Endodermal cell (in vitro differentiated cells): ENCODE results near the gene DHX29. TPM values are rescaled to one million over a fixed set of nuclear protein-coding genes. Genes with fewer than 3 reads are reported as not detected.

Experiments used
- DNase-seq: peaks from one replicate; pipeline ENCODE4 v3.0.0-alpha.2; 2017
- H3K27ac ChIP-seq: 2 replicates; pipeline ENCODE4 v1.5.1; 2013; ENCODE audit warnings: mild to moderate bottlenecking, low read depth, low read length, moderate library complexity
- H3K27me3 ChIP-seq: 2 replicates; pipeline ENCODE4 v1.6.1; 2013; ENCODE audit warnings: mild to moderate bottlenecking, low read length, moderate library complexity; ENCODE audit not compliant: insufficient read depth, control insufficient read depth, poor library complexity, severe bottlenecking
- H3K36me3 ChIP-seq: 2 replicates; pipeline ENCODE4 v1.7.0; 2013; ENCODE audit warnings: mild to moderate bottlenecking, low read length, moderate library complexity; ENCODE audit not compliant: control insufficient read depth, insufficient read depth
- H3K4me1 ChIP-seq: one replicate; pipeline ENCODE4 v1.7.0; 2013; ENCODE audit warnings: low read length; ENCODE audit not compliant: control insufficient read depth, insufficient read depth
- H3K4me3 ChIP-seq: 2 replicates; pipeline ENCODE4 v1.5.1; 2013; ENCODE audit warnings: mild to moderate bottlenecking, low read length, moderate library complexity
- H3K9ac ChIP-seq: 2 replicates; pipeline ENCODE4 v1.6.1; 2013; ENCODE audit warnings: mild to moderate bottlenecking, low read length, moderate library complexity; ENCODE audit not compliant: poor library complexity, severe bottlenecking; ENCODE audit errors: extremely low read depth
- H3K9me3 ChIP-seq: 2 replicates; pipeline ENCODE4 v1.6.1; 2013; ENCODE audit warnings: mild to moderate bottlenecking, low read length, moderate library complexity; ENCODE audit not compliant: control insufficient read depth
- H3K27ac Mint-ChIP-seq: 2 replicates; pipeline ENCODE4 v1.8.0; 2020; ENCODE audit warnings: mixed read lengths
- H3K27me3 Mint-ChIP-seq: 2 replicates; pipeline ENCODE4 v1.8.0; 2021; ENCODE audit warnings: mild to moderate bottlenecking, mixed read lengths; ENCODE audit not compliant: insufficient read depth
- H3K36me3 Mint-ChIP-seq: 2 replicates; pipeline ENCODE4 v1.8.0; 2020; ENCODE audit warnings: low read depth, mixed read lengths
- H3K4me1 Mint-ChIP-seq: 2 replicates; pipeline ENCODE4 v1.8.0; 2020; ENCODE audit warnings: mixed read lengths
- H3K4me3 Mint-ChIP-seq: 2 replicates; pipeline ENCODE4 v1.8.0; 2020; ENCODE audit warnings: mild to moderate bottlenecking, moderate library complexity, mixed read lengths
- H3K9me3 Mint-ChIP-seq: 2 replicates; pipeline ENCODE4 v1.8.0; 2020; ENCODE audit warnings: mild to moderate bottlenecking, mixed read lengths
- WGBS, 2 experiments: methylation state at CpG; one replicate each; pipeline versions ENCODE4 v1.1.5 to v1.1.7; 2013; ENCODE audit warnings: missing lambda C conversion rate in 2 of 2, mixed read lengths in 1 of 2; ENCODE audit not compliant: insufficient coverage in 1 of 2, insufficient read length in 1 of 2; 5-methylcytosine and 5-hydroxymethylcytosine counted together
- total RNA-seq, 2 donors: library from RNA; stranded (reverse); fragmentation: NEBNext Ultra II Directional in 1 of 2; extraction: Animal tissue kit (Norgen Biotek cat#: 25700) in 1 of 2; gene quantifications; 2 replicates in 1 of 2; 3 replicates in 1 of 2; pipeline ENCODE4 v1.2.1, GENCODE V29; 2021
- TF ChIP-seq, protein P1 (sequence below): fragments of 200-600 bp; sonication (generic); conservative IDR thresholded peaks from 2 replicates; pipeline ENCODE4 v1.5.0; 2021; ENCODE audit warnings: antibody characterized with exemption, mild to moderate bottlenecking

DHX29 gene
- total RNA-seq, 2 donors from 2014 or later: 27.9 to 29.0 TPM

DNA sequence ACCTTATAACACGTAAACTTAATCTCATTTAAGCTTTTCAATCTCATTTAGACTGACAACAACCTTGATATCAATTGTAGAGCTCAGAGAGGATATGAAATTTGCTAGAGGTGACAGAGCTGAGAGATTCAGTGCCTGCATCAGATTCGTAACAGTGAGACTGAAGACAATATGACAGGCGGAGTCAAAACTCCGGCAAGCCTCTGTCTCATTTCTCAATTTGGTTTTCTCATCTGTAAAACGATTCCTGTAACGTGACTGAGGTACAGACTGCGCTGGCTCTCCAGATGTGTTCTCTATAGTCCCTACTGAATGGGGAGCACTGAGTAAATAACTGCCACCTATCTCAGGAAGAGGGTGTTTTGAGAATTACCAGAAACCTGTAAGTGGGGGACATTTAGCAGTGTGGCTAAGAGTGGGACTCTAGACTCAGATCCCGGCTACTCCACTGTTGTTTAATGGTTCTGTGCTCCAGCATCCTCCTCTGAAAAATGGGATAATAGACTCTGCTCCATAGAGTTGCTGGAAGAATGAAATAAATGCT, 77.3 kb downstream of the DHX29 start:
- H3K27ac ChIP-seq: no peak overlapping the region
- no peak overlapping the region for H3K4me3 ChIP-seq
- H3K4me3 Mint-ChIP-seq: no peak overlapping the region
- H3K36me3 ChIP-seq: no peaks in the 10 kb centered on the region
- H3K9me3 Mint-ChIP-seq: no peaks in the 10 kb centered on the region
- DNase-seq: no peak
- H3K36me3 Mint-ChIP-seq: no peaks in the 10 kb centered on the region
- WGBS, 2 experiments: 53 to 58% methylated on average over 8 of the region's 8 CpGs
- no peak overlapping the region for H3K27ac Mint-ChIP-seq
- peaks cover 86% of the 10 kb centered on the region for H3K27me3 Mint-ChIP-seq
- H3K4me1 Mint-ChIP-seq: peaks cover 7% of the 10 kb centered on the region
- no peak overlapping the region for H3K9ac ChIP-seq
- peaks cover 99% of the 10 kb centered on the region for H3K27me3 ChIP-seq
- no peaks in the 10 kb centered on the region for H3K9me3 ChIP-seq
- TF ChIP-seq, protein P1, sequence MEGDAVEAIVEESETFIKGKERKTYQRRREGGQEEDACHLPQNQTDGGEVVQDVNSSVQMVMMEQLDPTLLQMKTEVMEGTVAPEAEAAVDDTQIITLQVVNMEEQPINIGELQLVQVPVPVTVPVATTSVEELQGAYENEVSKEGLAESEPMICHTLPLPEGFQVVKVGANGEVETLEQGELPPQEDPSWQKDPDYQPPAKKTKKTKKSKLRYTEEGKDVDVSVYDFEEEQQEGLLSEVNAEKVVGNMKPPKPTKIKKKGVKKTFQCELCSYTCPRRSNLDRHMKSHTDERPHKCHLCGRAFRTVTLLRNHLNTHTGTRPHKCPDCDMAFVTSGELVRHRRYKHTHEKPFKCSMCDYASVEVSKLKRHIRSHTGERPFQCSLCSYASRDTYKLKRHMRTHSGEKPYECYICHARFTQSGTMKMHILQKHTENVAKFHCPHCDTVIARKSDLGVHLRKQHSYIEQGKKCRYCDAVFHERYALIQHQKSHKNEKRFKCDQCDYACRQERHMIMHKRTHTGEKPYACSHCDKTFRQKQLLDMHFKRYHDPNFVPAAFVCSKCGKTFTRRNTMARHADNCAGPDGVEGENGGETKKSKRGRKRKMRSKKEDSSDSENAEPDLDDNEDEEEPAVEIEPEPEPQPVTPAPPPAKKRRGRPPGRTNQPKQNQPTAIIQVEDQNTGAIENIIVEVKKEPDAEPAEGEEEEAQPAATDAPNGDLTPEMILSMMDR: no peak
- peaks cover 17% of the 10 kb centered on the region for H3K4me1 ChIP-seq

DNA sequence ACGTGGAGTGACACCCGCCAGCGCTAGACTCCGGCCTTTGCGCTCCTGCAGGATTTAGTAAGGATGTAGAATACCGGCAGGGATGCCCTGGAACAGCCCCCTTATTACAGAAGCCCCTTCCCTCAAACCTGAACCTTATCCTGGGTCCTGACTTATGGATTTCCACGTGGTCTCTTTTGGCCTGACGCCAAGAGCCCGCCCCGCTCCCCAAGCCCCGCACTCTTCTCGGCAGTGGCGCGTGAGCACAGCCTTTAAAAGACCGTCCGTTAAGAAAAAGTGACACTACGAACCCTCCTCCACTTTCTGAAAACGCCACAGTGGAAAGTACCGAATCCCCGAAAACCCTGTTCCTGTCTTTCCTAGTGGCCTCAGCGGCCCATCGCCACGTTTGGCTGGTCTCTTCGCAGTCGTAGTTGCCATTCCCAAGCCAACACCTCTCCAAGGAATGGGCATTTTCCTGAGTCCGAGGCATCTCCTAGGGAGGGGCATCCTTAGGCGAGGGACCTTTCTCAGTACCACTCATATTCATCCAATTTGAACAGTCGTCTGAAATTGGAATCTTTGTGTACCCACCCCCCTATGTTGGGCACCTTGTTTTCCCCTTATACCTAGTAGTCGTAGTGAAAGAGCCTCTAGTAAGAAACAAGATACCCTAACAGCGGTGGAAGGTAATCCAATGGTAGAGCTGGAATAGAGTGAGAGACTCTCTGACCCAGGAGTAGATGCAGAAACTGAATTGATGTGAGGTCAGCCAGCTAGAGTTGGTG, 79.6 kb downstream of the DHX29 start:
- DNase-seq: no peak
- Mint-ChIP-seq H3K9me3 (no peaks in the 10 kb centered on the region), H3K4me1 (peaks cover 7% of the 10 kb centered on the region), H3K4me3 (peak overlapping the region; percentile 52), H3K27me3 (peaks cover 93% of the 10 kb centered on the region), H3K27ac (no peak overlapping the region), H3K36me3 (no peaks in the 10 kb centered on the region)
- Histone ChIP-seq H3K36me3 (no peaks in the 10 kb centered on the region), H3K27me3 (peaks cover 100% of the 10 kb centered on the region), H3K4me1 (peaks cover 15% of the 10 kb centered on the region), H3K9me3 (no peaks in the 10 kb centered on the region), H3K27ac (no peak overlapping the region), H3K9ac (no peak overlapping the region), H3K4me3 (peak overlapping the region; percentile 69)
- 5 to 7% methylated on average over 13 to 30 of the region's 30 CpGs for WGBS, 2 experiments
- TF ChIP-seq, protein P1: no peak

DNA sequence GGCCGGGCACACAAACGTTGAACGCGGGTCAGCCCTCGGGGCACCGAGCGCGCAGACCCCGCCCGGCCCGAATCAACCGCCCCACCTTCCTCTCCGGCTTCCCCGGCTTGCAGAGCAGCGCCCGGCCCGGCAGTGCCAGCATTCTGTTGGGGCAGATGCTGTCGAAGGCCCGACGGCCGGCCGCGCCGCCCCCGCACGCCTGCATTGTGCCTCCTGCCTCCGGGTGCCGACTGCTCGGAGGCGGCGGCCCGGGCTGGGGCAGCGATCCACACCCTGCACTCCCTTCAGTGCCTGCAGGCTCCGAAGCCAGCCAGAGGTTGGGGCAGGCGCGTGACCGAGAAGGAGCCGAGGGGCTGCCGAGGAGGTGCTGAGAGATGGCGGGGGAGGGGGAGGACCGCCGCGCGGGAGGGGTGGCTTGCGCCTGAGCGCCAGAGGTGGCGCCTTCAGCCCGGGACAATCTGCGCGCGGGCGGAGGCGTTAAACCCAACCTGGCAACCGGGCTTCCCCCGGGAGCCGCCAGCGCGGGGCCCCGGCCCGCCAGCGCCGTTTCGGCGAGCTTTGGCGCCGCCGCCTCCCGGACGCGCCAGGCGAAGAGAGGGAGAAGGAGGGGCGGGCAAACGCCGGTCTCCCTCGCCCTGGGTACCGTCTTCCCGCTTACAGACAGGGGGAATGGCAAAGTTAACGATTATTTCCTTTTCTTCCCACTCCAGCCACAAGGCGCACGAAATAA, 80.4 kb downstream of the DHX29 start, which contains the start of gene MCIDAS:
Gene MCIDAS, minus strand, starts transcription at position 382 of the 730 bp plus-strand sequence. Its CDS starts 177 bp downstream, at position 205.
- H3K27ac ChIP-seq: no peak within 1 kb of the TSS

More for the DNA sequence above, 80.4 kb downstream of the DHX29 start, which contains the start of gene MCIDAS:
- H3K9ac ChIP-seq: no peak within 1 kb of the TSS
- WGBS, 2 experiments: 0% methylated on average over 8 to 80 of the region's 80 CpGs
- H3K27me3 Mint-ChIP-seq: peaks cover 93% of the 10 kb centered on the region
- TF ChIP-seq, protein P1: peak; percentile 51
- peaks cover 11% of the 10 kb centered on the region for H3K4me1 Mint-ChIP-seq
- H3K27me3 ChIP-seq: peaks cover 100% of the 10 kb centered on the region
- DNase-seq: peak; percentile 91
- peaks cover under 1% of the 10 kb centered on the region for H3K36me3 Mint-ChIP-seq
- H3K27ac Mint-ChIP-seq: no peak within 1 kb of the TSS
- no peaks in the 10 kb centered on the region for H3K9me3 ChIP-seq
- peak within 1 kb of the TSS; percentile 52 for H3K4me3 Mint-ChIP-seq
- no peaks in the 10 kb centered on the region for H3K36me3 ChIP-seq
- H3K4me1 ChIP-seq: peaks cover 15% of the 10 kb centered on the region
- H3K4me3 ChIP-seq: peak within 1 kb of the TSS; percentile 69
- no peaks in the 10 kb centered on the region for H3K9me3 Mint-ChIP-seq
